GM23338 (cell line): ENCODE results near the gene SRSF8.

Experiments used
- CTCF ChIP-seq, 2 experiments: fragments of 200-600 bp in 1 of 2; sonication (generic) in 1 of 2; conservative IDR thresholded peaks; 2 replicates each; pipeline versions ENCODE4 v1.5.1 to v1.6.1; 2016 to 2017; ENCODE audit warnings: antibody characterized with exemption in 2 of 2, low read depth in 2 of 2, mild to moderate bottlenecking in 2 of 2, moderate library complexity in 1 of 2
- EZH2 ChIP-seq: fragments of 200-600 bp; sonication (generic); IDR thresholded peaks from one replicate; pipeline ENCODE4 v1.8.0; 2017; ENCODE audit warnings: antibody characterized with exemption, mild to moderate bottlenecking, low read depth; ENCODE audit not compliant: unreplicated experiment

GRCh38 chr11:95081010-95081409 lies 14.3 kb downstream of the SRSF8 start:
- TF ChIP-seq EZH2 (no peak), CTCF (conservative IDR thresholded peaks at IDR 0.05; ENCODE audit: low read depth in 2 of 2) (no peak)
